Left forelimb (tissue), 1 donor: ENCODE data around the gene SLC4A5.

Source experiments
- DNase-seq: peaks from one replicate; pipeline ENCODE4 v3.0.0-alpha.2; 2018; ENCODE audit warnings: low spot score

SLC4A5 gene

GRCh38 chr2:74269667-74270066 lies 73.5 kb downstream of the SLC4A5 start:
- DNase-seq = no peak

GRCh38 chr2:74267068-74267467 lies 76.1 kb downstream of the SLC4A5 start:
- DNase-seq = no peak

- no peak for DNase-seq
Measured at GRCh38 chr2:74264281-74264680, 78.9 kb downstream of the SLC4A5 start.

- no peak for DNase-seq
Measured at GRCh38 chr2:74262681-74263080, 80.5 kb downstream of the SLC4A5 start.

GRCh38 chr2:74261204-74261864 lies 81.9 kb downstream of the SLC4A5 start:
- DNase-seq = no peak

- no peak for DNase-seq
Measured at GRCh38 chr2:74260495-74260894, 82.7 kb downstream of the SLC4A5 start.

GRCh38 chr2:74259733-74260132 lies 83.5 kb downstream of the SLC4A5 start:
- no peak for DNase-seq

GRCh38 chr2:74259191-74259590 lies 84.0 kb downstream of the SLC4A5 start:
- no peak for DNase-seq

GRCh38 chr2:74255660-74256213 lies 87.5 kb downstream of the SLC4A5 start:
- DNase-seq = no peak

GRCh38 chr2:74253971-74254310 lies 89.3 kb downstream of the SLC4A5 start:
- no peak for DNase-seq

GRCh38 chr2:74253306-74253970 lies 89.8 kb downstream of the SLC4A5 start:
- no peak for DNase-seq

GRCh38 chr2:74252862-74253261 lies 90.4 kb downstream of the SLC4A5 start:
- DNase-seq = no peak

GRCh38 chr2:74252036-74252435 lies 91.2 kb downstream of the SLC4A5 start:
- DNase-seq = no peak

GRCh38 chr2:74250189-74250631 lies 93.0 kb downstream of the SLC4A5 start:
- no peak for DNase-seq

GRCh38 chr2:74249406-74250122 lies 93.7 kb downstream of the SLC4A5 start:
- no peak for DNase-seq

- no peak for DNase-seq
Measured at GRCh38 chr2:74246496-74247195, 96.6 kb downstream of the SLC4A5 start.

- DNase-seq = no peak
Measured at GRCh38 chr2:74244286-74244685, 98.9 kb downstream of the SLC4A5 start.

- DNase-seq = no peak
Measured at GRCh38 chr2:74242354-74243071, 100.7 kb downstream of the SLC4A5 start.

GRCh38 chr2:74239346-74239745 lies 103.9 kb downstream of the SLC4A5 start:
- DNase-seq = no peak

- DNase-seq = no peak
Measured at GRCh38 chr2:74238879-74239278, 104.3 kb downstream of the SLC4A5 start.

- DNase-seq = no peak
Measured at GRCh38 chr2:74235041-74235440, 108.2 kb downstream of the SLC4A5 start.

- DNase-seq = no peak
Measured at GRCh38 chr2:74233648-74234047, 109.6 kb downstream of the SLC4A5 start.
